Heart right ventricle (tissue), 16 donors: ENCODE measurements around the gene PNMA8B. TPM values are rescaled to one million over a fixed set of nuclear protein-coding genes. Genes with fewer than 3 reads are reported as not detected.

Source experiments
- ATAC-seq, 8 donors: fragments of 200-7000 bp; cut with Tn5 transposase; one replicate each; pipeline ENCODE4 v1.9.1; 2020; ENCODE audit warnings: mild to moderate bottlenecking in 8 of 8, moderate library complexity in 8 of 8, moderate number of reproducible peaks in 1 of 8
- DNase-seq, 2 donors: peaks; one replicate each; pipeline ENCODE4 v3.0.0-alpha.2; 2020
- H3K27ac ChIP-seq, 10 donors: fragments of 200-600 bp; sonication (generic) in 2 of 10; one replicate each; pipeline versions ENCODE4 v1.5.0 to v1.8.0; 2020 to 2022; ENCODE audit warnings: mild to moderate bottlenecking in 3 of 10
- H3K27me3 ChIP-seq, 7 donors: fragments of 200-600 bp; one replicate each; pipeline ENCODE4 v1.8.0; 2021 to 2022; ENCODE audit warnings: mild to moderate bottlenecking in 2 of 7
- H3K36me3 ChIP-seq, 9 donors: fragments of 200-600 bp; sonication (generic) in 1 of 9; one replicate each; pipeline versions ENCODE4 v1.5.0 to v1.8.0; 2020 to 2022; ENCODE audit warnings: mild to moderate bottlenecking in 2 of 9
- H3K4me1 ChIP-seq, 9 donors: fragments of 200-600 bp; sonication (generic) in 1 of 9; one replicate each; pipeline versions ENCODE4 v1.5.0 to v1.8.0; 2020 to 2022; ENCODE audit warnings: mild to moderate bottlenecking in 4 of 9
- H3K4me3 ChIP-seq, 10 donors: fragments of 200-600 bp; sonication (generic) in 2 of 10; one replicate each; pipeline versions ENCODE4 v1.5.0 to v1.8.0; 2020 to 2022; ENCODE audit warnings: mild to moderate bottlenecking in 7 of 10, moderate library complexity in 2 of 10
- H3K9me3 ChIP-seq, 11 donors: fragments of 200-600 bp in 10 of 11; sonication (generic) in 2 of 11; one replicate each; pipeline versions ENCODE4 v1.5.0 to v1.8.0; 2013 to 2022; ENCODE audit warnings: mild to moderate bottlenecking in 2 of 11, control low read depth in 1 of 11, moderate library complexity in 1 of 11
- WGBS, 2 donors: extraction: QIAGEN DNeasy Blood & Tissue Kit; methylation state at CpG; one replicate each; pipeline ENCODE4 v1.1.7; 2013; ENCODE audit warnings: inconsistent platforms in 1 of 2; 5-methylcytosine and 5-hydroxymethylcytosine counted together
- intact Hi-C, 10 donors: fragments of 100-400 bp; cut with DNase I; formaldehyde crosslinking; loops; one replicate each; pipeline versions ENCODE4 v1.11.1 to v1.14.2; 2022
- polyA plus RNA-seq, 2 donors: library from polyadenylated mRNA; stranded (reverse); fragments of 200-250 nt; gene quantifications; one replicate each; pipeline ENCODE4 v1.2.3, GENCODE V29; 2013
- total RNA-seq, 10 donors: library from RNA; stranded (reverse); fragmentation: NEBNext Ultra II Directional in 3 of 10; extraction: Animal tissue kit (Norgen Biotek cat#: 25700) in 3 of 10; gene quantifications; one replicate each; pipeline versions ENCODE4 v1.2.1 to v1.2.4, GENCODE V29; 2021 to 2023
- TF ChIP-seq, protein P1 (sequence below), 9 donors: fragments of 200-600 bp; sonication (generic) in 2 of 9; IDR thresholded peaks; one replicate each; pipeline versions ENCODE4 v1.5.0 to v1.8.0; 2021 to 2022; ENCODE audit warnings: antibody characterized with exemption in 9 of 9, mild to moderate bottlenecking in 5 of 9, moderate library complexity in 1 of 9
- donor health status: Arrhythmogenic right ventricular cardiomyopathy.
- donor health status: ischemic (EF 13 %, LVEDD 7.1; RV severe dilation, severe dysfunction).
- donor health status: healthy with polysubstance abuse.
- donor health status: DM: no; HTN: yes; CAD: no.
- donor health status: DM: no; HTN: no; CAD: no.
- donor health status: ischemic (EF 25% LVEDD 6.9; RV normal size, moderate dysfunction).
- donor health status: ischemic (EF 25% LVEDD 5.7; RV mildly dilated, moderate dysfunction).
- donor health status: healthy.
- donor health status: DM: yes; HTN: yes; CAD: no.
- donor health status: Ischemic cardiomyopathy.
- donor health status: ischemic (EF 35%, LVEDD 5.7; RV mildly dilated, moderate dysfunction).
- donor health status: nonischemic (EF 11% LVEDD 7.7; RV severe dilation, severe dysfunction).
- donor health status: DM: yes; HTN: yes; CAD: no.
- donor health status: PGD.
- donor health status: ischemic (EF 29% LVEDD 5.4; RV normal size, mild dysfunction).
- donor health status: nonischemic (EF 23%, LVEDD 6.1; RV moderate dilation, normal function).

The PNMA8B gene
- total and polyA plus RNA-seq, 12 donors: 0.37 to 0.95 (median 0.65) TPM

DNA sequence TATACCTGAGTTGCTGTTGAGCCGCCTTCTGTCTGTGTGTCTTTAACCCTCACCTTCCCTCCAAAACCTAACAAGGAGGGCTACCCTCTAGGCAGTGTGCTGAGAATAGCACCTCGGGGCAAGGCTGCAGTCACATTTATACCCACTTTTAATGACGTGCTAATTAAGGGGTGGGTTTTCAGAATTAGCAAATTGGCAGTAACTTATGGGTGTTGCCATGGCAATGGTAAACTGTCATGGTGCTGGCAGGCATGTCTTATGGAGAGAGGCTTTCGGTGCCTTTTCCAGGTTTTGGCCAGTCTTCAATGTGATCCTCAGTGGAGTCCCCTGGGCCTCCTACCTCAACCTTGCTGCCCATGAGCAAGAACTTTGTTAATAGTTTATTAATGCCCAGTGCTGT lies 23.1 kb downstream of the PNMA8B start:
- peaks cover 0 to 32% (median 12%) of the 10 kb centered on the region in 7 donors for H3K27me3 ChIP-seq
- H3K4me3 ChIP-seq: no peak overlapping the region
- H3K27ac ChIP-seq: no peak overlapping the region
- H3K4me1 ChIP-seq: peaks cover 0 to 24% (median 12%) of the 10 kb centered on the region in 9 donors
- no peaks in the 10 kb centered on the region for H3K36me3 ChIP-seq
- TF ChIP-seq, protein P1, sequence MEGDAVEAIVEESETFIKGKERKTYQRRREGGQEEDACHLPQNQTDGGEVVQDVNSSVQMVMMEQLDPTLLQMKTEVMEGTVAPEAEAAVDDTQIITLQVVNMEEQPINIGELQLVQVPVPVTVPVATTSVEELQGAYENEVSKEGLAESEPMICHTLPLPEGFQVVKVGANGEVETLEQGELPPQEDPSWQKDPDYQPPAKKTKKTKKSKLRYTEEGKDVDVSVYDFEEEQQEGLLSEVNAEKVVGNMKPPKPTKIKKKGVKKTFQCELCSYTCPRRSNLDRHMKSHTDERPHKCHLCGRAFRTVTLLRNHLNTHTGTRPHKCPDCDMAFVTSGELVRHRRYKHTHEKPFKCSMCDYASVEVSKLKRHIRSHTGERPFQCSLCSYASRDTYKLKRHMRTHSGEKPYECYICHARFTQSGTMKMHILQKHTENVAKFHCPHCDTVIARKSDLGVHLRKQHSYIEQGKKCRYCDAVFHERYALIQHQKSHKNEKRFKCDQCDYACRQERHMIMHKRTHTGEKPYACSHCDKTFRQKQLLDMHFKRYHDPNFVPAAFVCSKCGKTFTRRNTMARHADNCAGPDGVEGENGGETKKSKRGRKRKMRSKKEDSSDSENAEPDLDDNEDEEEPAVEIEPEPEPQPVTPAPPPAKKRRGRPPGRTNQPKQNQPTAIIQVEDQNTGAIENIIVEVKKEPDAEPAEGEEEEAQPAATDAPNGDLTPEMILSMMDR (IDR thresholded peaks at IDR 0.05): no peak
- no peak for DNase-seq
- no peak for ATAC-seq
- WGBS, 2 donors: 84 to 95% methylated on average over 4 of the region's 4 CpGs
- intact Hi-C loops: no loop called here
- no peaks in the 10 kb centered on the region for H3K9me3 ChIP-seq

DNA sequence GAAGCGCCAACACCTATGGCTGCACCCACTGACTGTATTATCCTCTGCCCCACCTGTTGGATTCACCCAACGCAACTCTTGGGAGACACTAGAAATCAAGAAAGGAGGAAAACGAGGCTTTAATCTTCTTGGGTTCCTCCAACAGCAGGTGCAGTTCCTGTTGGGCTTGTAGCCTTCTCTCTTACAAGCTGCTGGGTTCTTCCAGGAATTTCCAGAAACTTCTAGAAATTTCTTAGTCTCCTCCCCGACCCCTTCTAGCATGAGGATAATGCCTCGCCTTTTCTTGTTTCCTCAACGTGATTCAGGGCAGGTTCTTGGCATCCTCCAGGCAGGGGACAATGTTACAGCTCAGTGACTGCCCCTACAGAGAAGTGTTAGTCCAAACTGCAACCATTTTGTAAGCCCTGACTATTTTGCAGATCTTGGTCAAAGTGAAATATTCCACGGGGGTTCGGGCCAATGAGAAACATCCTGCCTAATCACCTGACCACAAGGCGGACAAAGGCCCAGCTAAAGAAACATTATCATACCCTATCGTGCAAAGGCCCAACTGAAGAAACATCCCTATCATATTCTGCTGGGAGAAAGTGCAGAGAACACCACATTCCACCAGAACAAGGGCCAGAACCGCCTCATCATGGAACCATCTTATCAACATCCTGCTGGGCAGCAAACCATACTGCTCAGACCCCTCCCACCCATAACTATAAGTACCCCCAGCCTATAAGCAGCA lies 23.7 kb downstream of the PNMA8B start:
- Histone ChIP-seq H3K4me1 (peaks cover 0 to 24% (median 12%) of the 10 kb centered on the region in 9 donors), H3K27ac (peak overlapping the region in 9 of 10 donors; percentile 23 to 81 (median 72)), H3K27me3 (peaks cover 0 to 32% (median 12%) of the 10 kb centered on the region in 7 donors), H3K4me3 (peak overlapping the region; percentile 1 to 60 (median 50)), H3K36me3 (no peaks in the 10 kb centered on the region), H3K9me3 (no peaks in the 10 kb centered on the region)
- TF ChIP-seq, protein P1 (IDR thresholded peaks at IDR 0.05): no peak
- ATAC-seq (no peak), DNase-seq (no peak)
- intact Hi-C loops: no loop called here
- 56 to 60% methylated on average over 11 of the region's 11 CpGs for WGBS, 2 donors

DNA sequence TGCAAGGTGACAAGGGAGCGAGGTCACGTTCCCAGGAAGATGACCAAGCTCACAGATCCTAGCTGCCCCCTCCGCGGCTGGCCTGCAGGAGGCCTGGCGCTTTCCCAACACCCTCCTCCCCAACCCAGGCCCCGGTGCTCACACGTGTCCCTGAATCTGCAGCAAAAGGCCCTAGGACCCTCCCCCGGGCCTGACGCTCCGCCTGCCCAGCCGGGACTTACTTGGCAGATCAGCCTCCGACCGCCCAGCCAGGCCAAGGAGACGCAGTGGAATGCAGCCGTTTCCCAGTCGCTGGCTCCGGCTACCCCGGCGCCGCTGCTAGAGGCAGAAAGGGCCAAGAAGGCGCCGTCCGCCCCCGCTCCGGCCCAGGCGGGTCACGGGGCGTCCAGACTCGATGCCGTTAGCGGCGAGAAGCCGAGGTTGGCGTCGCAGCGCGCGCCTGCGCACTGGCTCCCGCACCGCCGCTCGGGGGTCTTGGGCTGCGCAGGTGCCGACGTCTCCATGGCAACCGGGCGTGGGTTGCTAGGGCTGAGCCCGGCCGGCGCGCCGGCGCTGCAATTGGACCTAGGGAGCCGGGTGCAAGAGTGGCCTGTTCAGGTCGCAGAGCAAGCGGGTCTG lies 24.4 kb downstream of the PNMA8B start, which contains the start of gene PNMA8A:
Gene PNMA8A, minus strand, starts transcription at position 448 of the 618 bp plus-strand sequence. CDS start 528 bp downstream, outside the sequence.
- peak within 1 kb of the TSS; percentile 1 to 60 (median 50) for H3K4me3 ChIP-seq
- WGBS, 2 donors: 2% methylated on average over 56 to 57 of the region's 57 CpGs
- intact Hi-C loops: no loop called here
- peaks cover 0 to 32% (median 12%) of the 10 kb centered on the region in 7 donors for H3K27me3 ChIP-seq
- peak within 1 kb of the TSS; percentile 23 to 81 (median 71) for H3K27ac ChIP-seq
- TF ChIP-seq, protein P1 (IDR thresholded peaks at IDR 0.05): peak in 1 of 9 donors; percentile 18
- H3K9me3 ChIP-seq: no peaks in the 10 kb centered on the region
- DNase-seq (peak; percentile 65 to 75), ATAC-seq (peak; percentile 82 to 94 (median 88))
- peaks cover 0 to 24% (median 15%) of the 10 kb centered on the region in 9 donors for H3K4me1 ChIP-seq
- H3K36me3 ChIP-seq: no peaks in the 10 kb centered on the region

DNA sequence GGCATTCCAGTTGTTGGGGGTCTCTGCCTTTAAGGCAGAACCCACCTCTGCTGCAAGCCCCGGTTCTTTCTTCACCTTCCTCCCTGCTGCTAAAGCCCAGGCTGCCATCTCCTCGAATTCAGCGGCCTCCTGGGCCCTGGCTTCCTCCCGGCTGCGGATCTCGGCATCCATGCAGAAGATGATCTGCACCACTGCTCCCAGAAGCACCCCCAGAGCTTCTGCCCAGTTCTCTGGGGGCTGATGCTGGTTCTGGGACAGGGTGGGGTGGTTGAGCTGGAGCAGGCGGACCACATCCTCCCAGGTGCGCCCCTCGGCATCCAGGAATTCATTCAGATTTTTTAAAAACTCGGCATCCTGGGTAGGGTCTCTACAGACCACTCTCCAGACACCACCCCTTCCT lies 25.3 kb downstream of the PNMA8B start:
- DNase-seq (no peak), ATAC-seq (no peak)
- intact Hi-C loops: no loop called here
- Histone ChIP-seq H3K4me3 (no peak overlapping the region), H3K36me3 (no peaks in the 10 kb centered on the region), H3K27me3 (peaks cover 0 to 32% (median 12%) of the 10 kb centered on the region in 7 donors), H3K9me3 (no peaks in the 10 kb centered on the region), H3K27ac (peak overlapping the region in 6 of 10 donors; percentile 19 to 79 (median 71)), H3K4me1 (peaks cover 0 to 17% (median 15%) of the 10 kb centered on the region in 9 donors)
- WGBS, 2 donors: 81 to 91% methylated on average over 10 of the region's 10 CpGs
- TF ChIP-seq, protein P1 (IDR thresholded peaks at IDR 0.05): no peak
